SK-N-DZ (cell line): ENCODE results near the gene AVP.

Source experiments
- DNase-seq: peaks from one replicate; pipeline ENCODE4 v3.0.0-alpha.2; 2015; ENCODE audit warnings: low spot score

Gene AVP

GRCh38 chr20:3047486-3048419 is 36.8 kb downstream of the AVP start:
- DNase-seq = no peak

DNA sequence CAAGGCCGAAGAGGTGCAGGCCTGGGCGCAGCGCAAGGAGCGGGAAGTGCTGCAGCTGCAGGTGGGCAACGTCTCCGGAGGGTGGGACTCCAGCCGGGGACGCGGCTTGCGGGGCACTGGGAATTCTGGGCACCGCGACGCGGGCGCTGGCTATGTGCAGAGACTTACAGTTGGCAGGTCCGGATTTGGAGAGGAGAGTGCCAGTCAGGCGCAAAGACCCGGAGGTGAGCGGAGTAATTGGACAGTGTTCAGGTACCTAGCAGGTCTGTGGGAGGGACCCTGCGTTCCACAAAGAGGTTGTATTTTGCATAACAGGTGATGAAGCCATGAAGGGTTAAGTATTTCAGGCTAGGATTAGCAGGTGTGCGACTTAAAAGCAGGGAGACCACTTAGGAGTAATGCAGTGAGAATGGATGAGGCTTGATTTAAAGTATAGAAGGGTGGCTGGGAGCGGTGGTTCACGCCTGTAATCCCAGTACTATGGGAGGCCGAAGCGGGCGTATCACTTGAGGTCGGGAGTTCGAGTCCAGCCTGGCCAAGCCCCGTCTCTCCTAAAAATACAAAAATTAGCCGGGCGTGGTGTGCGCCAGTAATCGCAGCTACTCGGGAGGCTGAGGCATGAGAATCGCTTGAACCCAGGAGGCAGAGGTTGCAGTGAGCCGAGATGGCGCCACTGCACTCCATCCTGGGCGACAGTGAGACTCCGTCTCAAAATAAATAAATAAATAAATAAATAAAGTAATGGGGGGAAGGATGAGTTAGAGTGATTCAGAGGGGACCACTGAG is 37.7 kb downstream of the AVP start:
- DNase-seq = peak; percentile 42

DNA sequence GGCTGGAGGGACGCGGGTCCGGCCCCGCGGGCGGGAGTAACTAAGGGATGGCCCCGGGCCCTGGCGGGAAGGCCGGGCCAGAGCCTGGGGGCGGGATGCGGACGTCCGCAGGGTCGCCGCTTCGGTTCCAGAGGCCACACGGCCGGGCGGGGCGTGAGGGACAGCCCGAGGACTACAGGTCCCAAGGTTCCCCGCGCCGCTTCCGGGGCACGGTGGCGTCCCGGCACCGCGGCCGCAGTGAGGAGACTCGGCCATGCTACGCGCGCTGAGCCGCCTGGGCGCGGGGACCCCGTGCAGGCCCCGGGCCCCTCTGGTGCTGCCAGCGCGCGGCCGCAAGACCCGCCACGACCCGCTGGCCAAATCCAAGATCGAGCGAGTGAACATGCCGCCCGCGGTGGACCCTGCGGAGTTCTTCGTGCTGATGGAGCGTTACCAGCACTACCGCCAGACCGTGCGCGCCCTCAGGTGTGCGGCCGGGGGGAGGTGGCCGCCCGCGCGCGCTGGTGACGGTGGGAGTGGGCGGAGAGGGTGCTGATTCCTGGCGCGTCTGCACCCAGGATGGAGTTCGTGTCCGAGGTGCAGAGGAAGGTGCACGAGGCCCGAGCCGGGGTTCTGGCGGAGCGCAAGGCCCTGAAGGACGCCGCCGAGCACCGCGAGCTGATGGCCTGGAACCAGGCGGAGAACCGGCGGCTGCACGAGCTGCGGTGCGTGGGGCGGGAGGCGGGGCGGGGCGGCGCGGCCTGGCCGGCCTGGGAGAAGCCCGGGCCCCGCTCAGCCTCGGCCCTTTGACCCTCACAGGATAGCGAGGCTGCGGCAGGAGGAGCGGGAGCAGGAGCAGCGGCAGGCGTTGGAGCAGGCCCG is 38.5 kb downstream of the AVP start, which contains the start of gene MRPS26:
TSS of gene MRPS26 (plus strand) at position 237 of the 861 bp plus-strand sequence. CDS start at position 254, 17 bp downstream.
- DNase-seq = peak; percentile 90

DNA sequence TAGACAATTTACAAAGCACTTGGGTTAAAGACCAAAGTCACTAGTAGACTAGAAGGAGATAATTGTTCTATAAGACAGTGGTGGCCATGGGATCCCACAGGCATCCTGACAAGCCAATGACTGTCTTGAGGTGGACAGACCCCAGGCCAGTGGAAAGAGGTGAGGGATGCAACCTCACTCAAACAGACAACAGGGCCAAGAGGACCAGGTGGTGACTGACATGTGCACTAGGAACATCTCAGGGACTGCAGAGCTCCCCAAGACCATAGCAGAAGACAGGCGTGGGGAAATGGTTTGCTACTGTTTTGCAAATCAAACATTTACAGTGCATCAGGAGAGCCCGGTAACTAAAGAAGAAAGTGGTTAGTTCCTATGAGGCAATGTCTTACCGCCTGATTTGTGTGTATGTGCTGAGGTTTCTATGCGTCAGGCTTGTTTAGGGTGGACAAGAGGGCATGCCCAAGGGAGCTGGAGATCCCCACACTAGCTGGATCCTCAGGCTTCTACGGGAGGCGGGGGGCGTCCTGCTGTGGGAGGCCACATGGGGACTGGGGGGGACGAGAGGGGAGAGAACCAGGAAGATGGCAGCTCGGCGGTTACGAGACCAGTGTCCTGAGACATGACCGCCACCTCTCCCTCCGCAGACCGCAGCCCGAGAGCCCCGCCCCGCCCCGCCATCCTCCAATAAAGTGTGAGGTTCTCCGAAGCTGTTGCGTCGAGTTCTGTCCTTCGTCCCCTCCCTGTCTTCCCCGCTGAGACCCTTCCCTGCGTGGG is 39.3 kb downstream of the AVP start:
- DNase-seq = no peak

GRCh38 chr20:3044336-3044965 is 40.1 kb downstream of the AVP start:
- no peak for DNase-seq

- DNase-seq = no peak
These were observed 41.2 kb downstream of the AVP start, which contains the start of gene GNRH2 for GRCh38 chr20:3043322-3043721. Gene GNRH2 (plus strand): TSS chr20:3043622. CDS start chr20:3044415, 793 bp downstream.

DNA sequence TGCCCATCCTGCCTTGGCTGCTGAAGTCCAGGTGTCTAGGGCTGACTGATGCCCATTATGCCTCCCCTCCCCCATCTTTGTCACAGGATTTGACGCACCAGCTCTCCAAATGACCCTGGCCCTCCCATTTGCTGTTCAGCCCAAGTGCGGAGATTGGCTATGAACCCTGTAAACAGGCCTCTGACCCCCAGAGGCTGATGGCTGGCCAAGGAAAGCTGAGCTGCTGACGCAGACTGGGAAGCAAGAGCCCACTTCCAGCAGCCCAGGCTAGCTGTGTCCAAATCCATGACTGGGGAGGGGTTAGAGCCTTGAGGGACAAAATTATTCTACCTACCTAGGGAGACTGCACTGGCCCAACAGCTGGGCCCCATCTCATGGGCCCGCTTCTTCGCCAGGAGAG is 41.9 kb downstream of the AVP start:
- DNase-seq = no peak

DNA sequence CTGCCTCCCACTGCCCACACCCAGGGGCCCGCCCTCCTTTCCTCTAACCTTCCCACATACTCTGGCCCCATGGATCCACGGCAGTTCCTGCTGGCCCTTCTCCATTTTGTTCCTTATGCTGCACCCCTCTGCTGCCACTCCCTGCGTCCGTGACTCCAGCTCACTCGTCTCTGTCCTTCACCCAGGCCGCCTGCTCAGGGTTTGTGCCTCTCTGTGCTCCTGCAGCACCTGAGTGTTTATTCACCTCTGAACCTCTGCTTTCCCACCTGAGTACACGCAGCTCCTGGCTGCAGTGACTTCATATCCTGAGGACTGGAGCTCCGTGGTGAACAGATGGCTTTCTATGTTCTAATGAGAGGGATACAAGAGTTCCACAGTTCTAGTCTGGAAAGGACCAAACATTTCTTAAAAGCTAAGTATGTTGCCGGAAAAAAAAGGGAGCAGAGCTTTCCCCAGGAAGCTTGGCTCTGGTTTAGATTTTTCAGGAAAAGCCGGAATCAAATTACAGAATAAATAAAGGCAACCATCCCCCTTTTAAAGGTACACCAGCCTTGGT is 42.6 kb downstream of the AVP start:
- no peak for DNase-seq

GRCh38 chr20:3040086-3040485 is 44.4 kb downstream of the AVP start:
- no peak for DNase-seq

- no peak for DNase-seq
These were observed 45.1 kb downstream of the AVP start for GRCh38 chr20:3039426-3039825.

- DNase-seq = no peak
These were observed 46.1 kb downstream of the AVP start for GRCh38 chr20:3038454-3038853.

DNA sequence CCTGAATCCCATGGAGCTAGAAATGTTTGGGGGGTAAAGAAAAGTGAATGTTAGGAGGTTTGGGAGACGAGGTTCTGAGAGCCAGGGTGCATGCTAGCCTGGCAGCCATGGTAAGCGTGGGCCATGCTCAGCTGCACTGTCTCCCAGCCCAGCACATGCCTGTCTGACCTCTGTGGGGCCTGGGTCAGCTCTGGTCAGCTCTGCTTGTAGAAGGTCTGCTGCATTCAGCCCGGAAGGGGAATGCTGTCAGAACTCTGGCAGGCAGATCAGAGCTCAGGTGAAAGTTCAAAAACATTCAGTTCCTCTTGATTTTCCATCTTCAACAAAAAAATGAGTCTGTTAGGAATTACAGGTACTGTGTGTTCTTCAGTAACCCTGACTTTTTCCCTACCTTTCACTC is 46.9 kb downstream of the AVP start:
- DNase-seq = no peak

- no peak for DNase-seq
These were observed 51.9 kb downstream of the AVP start for GRCh38 chr20:3032624-3033023.
